ENCODE measurements around the gene UST.
"Not testable (repeated sequence)": the region's sequence is repeated elsewhere in the genome, so short reads cannot be mapped to it uniquely, and the experiment has no call there.

The UST gene

DNA sequence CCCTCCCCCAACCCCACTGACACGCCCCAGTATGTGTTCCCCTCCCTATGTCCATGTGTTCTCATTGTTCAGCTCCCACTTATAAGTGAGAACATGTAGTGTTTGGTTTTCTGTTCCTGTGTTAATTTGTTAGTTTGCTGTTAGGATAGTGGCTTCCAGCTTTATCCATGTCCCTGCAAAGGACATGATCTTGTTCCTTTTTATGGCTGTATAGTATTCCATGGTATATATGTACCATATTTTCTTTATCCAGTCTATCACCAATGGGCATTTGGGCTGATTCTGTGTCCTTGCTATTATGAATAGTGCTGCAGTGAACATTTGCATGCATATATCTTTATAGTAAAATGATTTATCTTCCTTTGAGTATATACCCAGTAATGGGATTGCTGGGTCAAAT lies 259.4 kb downstream of the UST start:
- DNase-seq (ENCODE audit: low read depth in 2 of 2): not testable (repeated sequence)

DNA sequence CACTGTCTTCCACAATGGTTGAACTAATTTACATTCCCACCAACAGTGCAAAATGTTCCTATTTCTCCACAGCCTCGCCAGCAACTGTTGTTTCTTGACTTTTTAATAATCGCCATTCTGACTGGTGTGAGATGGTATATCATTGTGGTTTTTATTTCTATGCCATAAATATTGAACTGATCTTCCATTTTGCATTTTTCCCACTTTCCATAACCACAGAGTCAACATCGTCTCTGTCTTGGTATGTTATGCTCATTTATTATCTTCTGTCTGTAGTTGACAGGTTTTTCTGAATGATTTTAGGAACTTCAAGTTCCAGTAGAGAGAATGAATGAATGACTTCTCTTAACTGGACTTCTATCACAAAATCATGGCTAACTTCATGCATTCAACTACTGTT lies 259.8 kb downstream of the UST start:
- no peak for DNase-seq (ENCODE audit: low read depth in 2 of 2)

DNA sequence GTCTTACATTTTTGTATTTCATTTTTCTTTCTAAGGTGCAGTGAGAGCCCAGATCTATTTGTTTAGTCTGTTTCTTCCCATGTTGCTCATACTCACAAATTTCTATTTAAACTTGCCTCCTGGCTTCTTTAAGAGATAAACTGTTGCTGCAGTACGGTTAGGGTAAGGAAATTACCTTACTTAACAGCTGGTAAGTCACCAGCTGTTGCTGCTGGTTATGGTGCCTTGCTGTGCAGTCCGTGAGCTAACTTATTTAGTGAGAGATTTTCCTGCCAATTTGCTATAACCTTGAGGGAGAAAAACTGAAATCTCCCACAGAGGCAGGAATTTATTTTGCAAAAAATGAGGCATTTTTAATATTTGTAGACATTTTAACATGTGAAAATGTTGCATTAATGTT lies 261.0 kb downstream of the UST start:
- DNase-seq (ENCODE audit: low read depth in 2 of 2): no peak

DNA sequence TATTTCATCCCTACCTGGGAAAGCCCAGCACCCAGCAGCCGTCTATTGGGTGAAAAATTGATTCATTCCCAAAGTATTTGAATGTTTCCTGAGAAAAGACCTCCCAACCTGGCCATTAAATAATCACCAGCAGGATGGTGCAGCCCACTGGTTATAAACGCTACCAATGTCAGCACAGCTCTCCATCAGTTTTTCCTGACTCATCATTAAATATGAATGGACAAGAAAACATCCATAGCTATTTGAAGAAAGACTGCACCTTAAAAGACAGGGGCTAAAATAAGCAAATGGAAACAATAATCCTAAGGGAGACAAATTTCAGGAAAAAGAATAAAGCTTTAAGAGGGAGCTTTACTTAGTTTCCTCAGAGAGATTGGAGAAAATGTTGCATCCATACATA lies 261.9 kb downstream of the UST start:
- no peak for DNase-seq (ENCODE audit: low read depth in 2 of 2)

DNA sequence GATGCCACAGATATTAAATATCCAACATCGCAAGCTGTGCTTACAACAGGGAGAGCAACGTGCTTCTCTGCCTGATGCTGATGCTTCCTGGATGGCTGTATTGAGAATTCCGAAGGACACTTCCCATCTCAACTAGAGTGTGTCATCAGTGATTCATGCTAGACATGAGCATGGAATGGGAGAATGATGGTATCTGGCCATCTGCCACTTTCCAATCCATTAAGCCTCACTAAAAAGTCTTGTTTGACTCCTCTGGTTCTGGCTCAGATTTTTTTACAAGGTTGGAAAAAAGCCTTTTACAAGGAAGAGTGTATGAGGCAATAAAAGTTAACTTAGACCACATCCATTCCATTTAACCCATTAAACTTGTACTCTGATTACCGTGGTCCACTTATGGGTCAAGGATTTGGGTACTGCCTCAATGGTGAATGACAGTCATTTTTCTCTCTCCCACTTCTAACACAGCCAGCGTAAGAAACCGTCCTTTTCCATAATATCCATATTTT lies 265.3 kb downstream of the UST start:
- no peak for DNase-seq (ENCODE audit: low read depth in 2 of 2)

DNA sequence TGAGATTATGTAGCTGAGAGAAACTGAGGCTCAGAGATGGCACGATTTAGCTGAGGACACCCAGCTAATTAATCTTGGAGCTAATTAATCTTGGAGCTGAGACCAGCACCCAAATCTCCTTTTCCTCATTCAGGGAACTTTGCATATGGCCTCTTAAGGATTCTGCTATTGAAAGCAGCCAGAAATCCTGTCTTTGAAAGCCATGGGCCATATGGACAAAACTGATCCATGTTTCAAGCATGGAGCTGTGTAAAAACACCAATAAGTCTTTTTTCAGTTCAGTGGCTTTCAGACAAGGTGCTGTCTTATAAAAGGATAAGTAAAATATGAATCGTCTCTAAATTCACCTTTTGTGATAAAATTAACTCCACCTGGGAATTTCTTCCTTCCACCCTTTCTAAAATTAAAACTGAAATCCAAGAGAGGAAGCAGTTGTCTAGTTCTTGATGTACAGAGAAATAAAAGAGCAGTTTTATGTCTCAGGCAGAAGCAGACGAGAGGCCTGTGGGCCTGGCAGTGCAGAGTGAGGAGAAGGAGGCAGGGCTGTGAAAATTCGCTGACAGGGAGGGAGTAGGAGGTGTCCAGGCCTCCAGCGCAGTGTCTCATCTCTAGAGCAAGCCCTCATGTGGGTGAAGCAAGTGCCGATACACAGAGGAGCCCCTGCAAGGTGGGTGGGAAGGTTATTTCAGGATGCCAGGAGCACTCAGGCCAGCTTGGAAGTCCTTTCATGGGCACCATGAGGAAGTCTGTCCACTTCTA lies 266.9 kb downstream of the UST start:
- DNase-seq (ENCODE audit: low read depth in 2 of 2): no peak

DNA sequence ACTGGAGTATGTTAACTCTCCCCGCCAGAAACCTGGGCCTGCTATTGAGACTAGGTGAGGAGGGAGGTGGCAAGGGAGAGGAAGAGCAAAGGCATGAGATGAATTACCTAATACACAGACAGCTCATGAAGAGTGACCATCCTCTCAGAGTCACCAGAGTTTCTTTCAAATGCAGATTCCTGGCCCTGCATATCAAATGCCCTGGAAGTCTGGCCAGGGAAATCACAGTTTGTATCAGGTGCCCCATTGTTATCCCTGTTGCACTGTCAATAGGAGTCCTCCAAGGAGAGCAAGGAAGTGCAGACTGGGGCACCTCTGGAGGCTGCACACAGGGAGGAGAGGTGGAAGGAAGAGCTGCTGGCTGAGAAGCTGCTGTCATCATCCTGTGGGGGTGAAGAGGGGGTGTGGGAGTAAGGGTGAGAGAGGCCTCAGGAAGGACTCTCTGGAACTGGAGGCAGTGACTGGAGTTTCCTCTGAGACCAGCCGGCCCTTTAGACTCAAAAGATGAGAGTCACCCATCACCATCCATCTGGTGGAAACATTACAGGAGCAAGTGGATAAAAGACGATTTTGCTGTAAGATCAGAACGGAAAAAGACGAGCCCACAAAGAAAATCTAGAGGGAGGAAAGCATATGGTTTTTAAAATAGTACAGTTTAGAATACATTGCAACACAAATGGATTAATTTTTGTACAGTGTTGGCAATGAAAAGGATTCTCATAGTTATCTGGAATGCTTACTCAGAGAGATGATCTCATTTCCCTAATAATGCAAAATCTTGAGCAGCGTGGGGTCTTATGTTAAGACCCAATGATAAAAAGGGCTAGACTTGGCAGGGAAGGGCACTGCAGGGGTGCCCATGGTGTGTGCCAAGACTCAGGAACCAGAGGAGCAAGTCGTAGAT lies 268.1 kb downstream of the UST start:
- DNase-seq (ENCODE audit: low read depth in 2 of 2): no peak

DNA sequence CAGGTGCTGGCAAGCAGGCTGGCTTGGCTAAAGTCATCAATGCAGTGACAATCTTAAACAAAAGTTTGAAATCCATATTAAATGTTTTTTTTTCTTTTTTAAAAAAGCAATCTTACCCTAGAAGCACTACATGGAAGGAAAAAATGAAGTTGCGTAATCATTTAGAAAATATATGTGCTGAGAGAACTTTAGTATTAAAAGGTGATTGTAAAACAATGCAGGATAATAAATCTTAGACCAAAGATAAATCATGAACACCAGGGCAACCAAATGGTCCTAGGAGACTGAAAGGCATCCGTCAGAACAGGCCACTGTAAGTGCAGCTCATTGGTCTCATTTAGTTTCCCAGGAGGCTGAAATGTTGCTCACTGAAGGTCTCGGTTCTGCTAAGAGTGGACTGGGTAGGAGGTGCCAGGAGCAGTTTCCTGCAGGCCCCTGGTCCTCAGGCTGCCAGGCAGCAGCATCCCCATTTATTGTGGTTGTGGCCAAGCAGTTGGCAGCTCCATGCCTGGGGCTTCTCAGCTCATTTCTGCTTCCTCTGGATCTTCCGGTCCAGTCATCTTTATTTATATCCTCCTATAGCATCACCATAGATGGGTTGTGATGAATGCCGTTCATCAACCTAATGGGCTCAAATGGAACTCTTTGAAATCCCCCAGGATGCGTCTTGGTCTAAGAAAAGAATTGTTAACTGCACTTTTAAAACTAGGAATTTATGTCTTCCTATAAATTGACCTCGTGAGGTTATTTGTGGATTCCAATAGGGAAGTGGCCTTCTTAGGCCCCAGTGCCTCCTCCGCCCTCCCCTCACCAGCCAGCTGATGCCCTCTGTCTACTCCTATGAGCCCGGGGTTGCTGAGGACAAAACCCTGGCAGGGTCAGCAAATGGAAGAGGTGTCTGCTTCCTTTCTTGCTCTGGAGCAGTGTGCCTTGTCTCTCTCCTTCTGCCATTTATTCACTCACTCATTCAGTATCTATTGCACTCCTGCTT lies 269.0 kb downstream of the UST start:
- DNase-seq (ENCODE audit: low read depth in 2 of 2): no peak

DNA sequence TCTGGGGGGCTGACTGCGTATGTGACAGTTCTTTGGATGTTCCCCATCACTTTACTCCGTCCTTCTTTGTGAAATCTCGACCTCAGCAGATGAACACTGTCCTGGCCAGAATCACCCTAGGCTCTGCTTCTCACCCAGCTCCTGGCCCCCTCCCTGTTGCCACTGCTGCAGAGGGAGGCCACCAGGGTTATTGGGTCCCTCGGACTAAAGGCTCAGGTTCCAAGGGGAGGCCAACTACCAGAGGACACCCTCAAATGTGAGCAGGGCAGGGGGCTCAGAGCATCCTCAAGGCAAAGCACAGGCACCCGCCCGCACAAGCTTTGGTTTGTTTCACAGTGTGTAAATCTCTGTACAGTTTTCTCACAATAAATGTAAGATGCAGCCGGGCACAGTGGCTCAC lies 269.9 kb downstream of the UST start:
- DNase-seq (ENCODE audit: low read depth in 2 of 2): no peak

DNA sequence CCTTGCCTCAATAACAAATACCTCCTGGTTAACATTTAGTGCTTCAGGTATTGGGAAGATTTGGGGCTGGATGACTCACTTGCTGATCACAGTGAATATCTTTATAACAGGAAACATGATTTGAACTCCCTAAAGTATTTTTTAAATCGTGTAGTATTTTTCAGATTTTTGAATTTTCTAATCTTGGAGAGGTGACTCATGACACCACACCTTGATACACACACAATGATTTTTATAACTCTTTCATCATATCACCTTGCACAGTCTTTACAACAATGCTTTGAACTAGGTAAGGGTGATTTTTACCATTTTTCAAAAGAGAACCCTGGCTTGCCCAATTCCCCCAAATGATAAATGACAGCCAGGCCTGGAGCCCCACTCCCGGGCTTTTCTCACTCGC lies 273.5 kb downstream of the UST start:
- no peak for DNase-seq (ENCODE audit: low read depth in 2 of 2)

DNA sequence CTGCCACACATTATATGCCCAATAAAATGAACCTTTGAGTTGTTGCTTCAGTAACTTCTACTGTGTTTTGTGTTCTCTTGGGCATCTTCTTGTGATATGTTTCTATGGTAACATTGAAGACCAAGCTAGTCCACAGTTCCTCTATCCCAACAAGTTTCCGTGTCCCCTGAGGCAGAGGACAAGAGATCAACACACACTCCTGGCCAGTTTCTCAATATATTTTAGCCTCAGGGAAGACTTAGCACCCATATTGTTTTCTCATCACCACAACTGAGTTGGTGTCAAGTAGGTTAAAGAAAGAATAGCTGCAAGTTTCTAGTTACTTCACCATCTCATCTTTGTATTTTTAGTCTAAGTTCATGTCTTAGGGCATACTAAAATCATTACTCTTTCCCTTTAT lies 277.5 kb downstream of the UST start:
- no peak for DNase-seq (ENCODE audit: low read depth in 2 of 2)

DNA sequence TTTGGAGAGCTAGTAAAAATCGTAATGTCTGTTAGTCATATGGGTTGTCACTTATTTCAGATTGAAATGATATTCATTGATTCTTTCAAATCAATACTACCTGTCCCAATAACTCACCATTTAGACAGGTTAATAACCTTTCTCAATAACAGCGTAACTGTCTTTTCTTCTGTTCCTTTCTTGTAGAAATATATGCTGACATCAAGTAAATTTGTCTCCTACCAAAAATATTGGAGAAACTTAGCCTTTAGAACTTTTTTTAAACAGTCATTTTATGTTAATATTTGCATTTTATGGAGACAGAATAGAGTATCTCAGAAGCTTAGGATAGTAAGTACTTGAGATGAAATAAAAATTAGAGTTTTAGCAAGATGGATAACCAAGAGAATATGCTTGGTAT lies 278.2 kb downstream of the UST start:
- no peak for DNase-seq (ENCODE audit: low read depth in 2 of 2)

DNA sequence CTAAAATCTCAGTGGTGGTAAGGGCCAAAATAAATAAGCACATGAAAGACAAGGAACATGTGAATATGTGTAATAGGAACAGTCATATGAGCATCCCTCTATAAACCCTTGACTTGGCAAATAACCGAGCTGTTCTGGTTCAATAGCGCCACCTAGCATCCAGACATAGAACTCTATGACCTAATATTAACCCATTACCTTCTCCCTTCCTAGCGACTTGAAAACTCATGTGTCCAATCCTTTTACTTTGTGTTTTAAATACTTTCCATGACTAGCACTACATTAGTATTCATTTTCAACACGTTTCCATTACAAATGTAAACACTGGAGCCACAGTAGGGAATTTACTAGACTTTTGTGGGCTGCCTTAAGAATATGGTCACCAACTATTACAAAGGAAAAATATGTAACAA lies 279.7 kb downstream of the UST start:
- no peak for DNase-seq (ENCODE audit: low read depth in 2 of 2)

DNA sequence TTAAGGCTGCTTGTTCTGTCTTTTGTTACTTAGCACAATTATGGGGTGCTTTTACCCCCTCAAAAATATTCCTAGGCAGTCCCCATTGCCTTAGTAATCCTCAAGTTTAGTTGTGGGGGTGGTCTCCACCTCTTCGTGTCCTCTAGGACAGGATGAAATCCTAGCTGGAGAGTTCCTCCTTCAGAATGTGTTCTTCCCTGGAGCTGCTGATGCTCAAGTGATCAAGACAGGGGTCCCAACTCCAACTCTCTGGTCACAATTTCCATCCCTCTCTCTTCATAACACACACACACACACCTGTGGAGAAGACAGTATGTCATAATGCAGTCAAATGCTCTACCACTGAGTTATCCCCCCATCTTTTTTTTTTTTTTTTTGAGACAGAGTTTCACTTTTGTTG lies 280.7 kb downstream of the UST start:
- no peak for DNase-seq (ENCODE audit: low read depth in 2 of 2)

DNA sequence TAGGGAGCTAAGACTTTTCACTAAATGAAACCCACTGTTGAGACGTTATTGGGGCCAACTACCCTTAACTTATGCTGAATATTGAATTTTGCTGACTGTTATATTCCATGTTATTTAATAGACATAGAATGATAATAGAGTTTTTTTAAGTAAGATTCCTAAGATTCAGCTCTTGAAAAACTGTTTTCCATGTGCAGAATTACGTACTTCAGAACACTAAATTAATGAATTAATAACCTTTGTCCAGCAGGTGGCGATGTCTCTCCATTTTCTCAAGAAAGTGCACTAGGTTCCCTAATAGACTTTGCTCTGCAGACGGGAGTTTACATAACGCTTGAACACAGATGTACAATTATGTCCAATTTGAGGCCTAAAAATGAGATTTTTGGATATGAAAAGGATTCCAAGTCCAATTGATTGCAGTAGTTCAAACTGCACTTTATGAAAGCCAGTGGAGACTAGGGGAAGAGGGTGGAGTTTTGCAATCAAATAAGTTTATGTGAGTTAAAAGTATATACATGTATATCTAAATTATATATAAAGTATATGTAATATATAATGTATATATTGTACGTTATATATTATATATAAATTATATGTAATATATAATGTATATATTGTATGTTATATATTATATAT lies 282.1 kb downstream of the UST start:
- peak in 1 of 2 donors; percentile 55 for DNase-seq (ENCODE audit: low read depth in 2 of 2)

DNA sequence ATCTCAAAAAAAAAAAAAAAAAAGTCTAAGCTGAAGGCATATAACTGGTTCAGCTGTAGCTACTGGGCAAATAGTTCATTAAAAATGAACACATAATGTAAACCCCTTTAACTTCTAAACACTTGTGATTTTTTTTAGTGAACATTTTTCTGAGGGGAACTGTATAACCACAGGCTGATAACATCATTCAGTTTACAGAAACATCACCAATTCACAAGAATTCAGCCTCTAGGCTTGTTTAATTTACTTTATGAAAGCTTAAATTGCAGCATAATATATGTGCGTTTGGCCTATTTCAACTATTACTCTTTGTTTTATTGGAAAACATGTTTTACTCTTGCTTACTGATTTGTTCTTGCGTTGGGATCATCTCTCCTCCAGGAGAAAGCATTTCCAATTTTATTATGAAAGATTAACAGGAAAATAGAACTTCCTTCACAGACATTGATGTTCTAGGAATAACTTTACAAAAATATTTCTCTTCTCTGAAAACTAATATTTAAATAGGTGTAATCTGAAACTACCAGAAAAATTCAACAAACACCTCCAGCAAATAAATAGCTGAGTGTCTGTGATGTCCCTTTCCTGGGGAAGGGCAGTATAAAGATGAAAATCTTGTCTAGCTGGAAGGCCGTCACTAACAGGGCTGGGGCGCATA lies 284.5 kb downstream of the UST start:
- no peak for DNase-seq (ENCODE audit: low read depth in 2 of 2)

DNA sequence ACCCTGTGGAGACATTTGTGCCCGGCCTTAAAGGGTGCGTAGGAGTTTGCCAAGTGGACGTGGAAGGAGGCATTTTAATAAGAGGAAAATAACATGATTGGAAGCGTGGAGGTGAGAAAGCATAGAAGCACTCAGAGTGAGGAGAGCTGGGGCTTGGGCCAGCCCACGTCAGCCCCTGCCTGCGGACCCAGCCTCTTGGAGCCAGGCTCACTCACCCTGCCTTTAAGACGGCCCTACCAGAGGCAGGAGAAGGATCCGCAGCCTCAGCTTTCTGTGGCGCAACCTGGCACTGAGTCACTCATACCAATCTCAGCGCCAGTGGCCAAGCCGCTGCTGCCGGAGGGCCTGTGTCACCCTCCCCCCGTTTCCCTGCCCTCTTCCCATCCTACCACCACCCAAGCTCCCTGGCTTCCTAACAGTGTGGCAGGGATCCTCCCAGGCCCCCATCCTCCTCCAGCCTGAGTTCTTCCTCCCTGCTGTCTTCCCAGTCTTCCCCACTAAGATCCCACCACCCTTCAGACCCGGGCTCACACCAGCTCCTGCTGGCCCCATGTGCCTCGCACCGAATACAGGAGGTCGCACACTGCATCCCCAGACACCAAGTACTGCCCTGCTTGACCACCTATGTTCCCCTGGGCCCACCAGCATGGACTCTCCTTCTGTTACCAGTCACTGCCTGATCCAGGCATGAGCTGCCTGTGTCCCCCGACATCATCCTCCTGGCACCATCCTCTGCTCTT lies 285.2 kb downstream of the UST start:
- no peak for DNase-seq (ENCODE audit: low read depth in 2 of 2)

DNA sequence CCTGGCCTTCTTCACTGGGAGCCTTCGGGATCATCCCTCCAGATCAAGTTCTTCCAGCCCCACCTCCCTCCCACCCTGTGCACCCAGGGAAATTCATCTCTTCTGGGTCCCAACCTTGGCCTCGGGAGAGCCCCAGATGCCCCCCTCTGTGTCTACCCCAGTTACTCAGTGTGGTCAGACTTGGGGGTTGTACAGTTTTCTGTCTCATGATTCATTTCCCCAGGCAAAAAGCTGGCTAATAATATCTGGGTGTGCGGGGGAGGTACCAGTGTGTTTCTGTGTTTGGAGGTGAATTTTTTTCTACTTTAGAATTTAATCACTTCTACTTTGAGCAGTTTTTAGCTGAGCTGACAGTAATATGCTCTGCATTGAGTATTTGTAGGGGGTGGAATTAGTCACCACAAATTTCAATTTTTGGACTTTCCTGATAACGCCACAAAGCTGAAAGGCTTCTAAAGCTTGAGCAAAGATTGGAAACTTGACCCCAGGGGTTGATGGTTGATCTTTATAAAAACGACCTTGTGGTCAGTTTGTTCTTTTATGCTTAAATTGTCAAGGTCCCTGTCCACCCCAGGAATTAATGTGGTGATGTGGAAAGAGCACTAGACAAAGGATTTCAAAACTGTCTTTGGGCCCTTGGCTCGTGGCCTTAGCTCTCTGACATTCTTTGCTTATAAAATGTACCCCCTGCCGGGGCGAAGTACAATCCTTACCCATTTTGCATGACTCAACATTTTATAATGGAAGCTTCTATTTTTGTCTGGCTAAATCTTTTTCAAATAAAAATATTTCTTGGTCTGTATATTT lies 286.0 kb downstream of the UST start:
- DNase-seq (ENCODE audit: low read depth in 2 of 2): no peak

DNA sequence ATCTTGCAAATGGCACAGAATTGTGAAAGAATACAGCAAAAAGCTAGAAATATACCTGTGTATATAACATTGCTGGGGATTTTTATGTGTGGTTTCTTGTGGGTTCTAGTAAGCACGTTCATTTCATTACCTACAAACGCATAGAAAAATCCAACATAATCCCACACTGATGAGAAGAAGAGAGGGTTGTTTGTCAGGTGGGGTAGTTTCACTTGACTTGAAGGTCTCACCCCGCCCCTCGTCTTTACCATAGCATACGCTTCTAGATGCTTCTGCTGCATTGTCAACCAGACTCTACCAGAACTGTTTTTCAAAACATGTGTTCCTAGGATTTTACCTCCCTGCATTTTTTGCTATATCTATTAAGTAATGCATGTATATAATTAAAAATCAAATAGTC lies 286.6 kb downstream of the UST start:
- DNase-seq (ENCODE audit: low read depth in 2 of 2): no peak
